LNCAP (cell line): ENCODE measurements around the gene RCAN2.

Experiments used
- TF ChIP-seq, protein P1 (sequence below): fragments of 450-650 bp; IDR thresholded peaks from 2 replicates; pipeline ENCODE4 v1.5.1; 2017; ENCODE audit warnings: mild to moderate bottlenecking

RCAN2 gene

DNA sequence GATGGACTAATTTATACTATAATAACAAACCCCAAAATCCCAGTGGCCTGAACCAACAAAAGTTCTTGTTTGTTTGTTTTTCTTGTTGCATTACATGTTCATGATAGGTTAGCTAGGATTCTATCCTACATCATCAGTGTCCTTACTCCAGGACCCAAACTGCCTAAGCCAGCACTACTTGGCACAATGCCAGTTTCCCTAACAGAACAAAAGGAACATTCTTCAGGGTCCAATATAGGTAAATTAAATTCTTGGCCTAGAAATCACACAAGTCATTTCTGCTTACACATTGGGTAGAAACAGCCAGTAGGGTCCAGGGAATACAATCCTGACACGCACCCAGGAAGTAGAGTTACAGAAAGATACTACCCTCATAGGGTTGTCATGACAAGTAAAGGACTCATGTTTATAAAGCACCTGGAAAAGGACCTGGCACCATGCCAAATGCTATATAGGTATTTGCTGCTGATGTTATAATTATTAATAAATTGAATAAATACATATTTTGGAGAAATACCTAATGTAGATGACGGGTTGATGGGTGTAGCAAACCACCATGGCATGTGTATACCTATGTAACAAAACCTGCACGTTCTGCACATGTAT lies 38.8 kb downstream of the RCAN2 start:
- TF ChIP-seq, protein P1, sequence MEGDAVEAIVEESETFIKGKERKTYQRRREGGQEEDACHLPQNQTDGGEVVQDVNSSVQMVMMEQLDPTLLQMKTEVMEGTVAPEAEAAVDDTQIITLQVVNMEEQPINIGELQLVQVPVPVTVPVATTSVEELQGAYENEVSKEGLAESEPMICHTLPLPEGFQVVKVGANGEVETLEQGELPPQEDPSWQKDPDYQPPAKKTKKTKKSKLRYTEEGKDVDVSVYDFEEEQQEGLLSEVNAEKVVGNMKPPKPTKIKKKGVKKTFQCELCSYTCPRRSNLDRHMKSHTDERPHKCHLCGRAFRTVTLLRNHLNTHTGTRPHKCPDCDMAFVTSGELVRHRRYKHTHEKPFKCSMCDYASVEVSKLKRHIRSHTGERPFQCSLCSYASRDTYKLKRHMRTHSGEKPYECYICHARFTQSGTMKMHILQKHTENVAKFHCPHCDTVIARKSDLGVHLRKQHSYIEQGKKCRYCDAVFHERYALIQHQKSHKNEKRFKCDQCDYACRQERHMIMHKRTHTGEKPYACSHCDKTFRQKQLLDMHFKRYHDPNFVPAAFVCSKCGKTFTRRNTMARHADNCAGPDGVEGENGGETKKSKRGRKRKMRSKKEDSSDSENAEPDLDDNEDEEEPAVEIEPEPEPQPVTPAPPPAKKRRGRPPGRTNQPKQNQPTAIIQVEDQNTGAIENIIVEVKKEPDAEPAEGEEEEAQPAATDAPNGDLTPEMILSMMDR: no peak

DNA sequence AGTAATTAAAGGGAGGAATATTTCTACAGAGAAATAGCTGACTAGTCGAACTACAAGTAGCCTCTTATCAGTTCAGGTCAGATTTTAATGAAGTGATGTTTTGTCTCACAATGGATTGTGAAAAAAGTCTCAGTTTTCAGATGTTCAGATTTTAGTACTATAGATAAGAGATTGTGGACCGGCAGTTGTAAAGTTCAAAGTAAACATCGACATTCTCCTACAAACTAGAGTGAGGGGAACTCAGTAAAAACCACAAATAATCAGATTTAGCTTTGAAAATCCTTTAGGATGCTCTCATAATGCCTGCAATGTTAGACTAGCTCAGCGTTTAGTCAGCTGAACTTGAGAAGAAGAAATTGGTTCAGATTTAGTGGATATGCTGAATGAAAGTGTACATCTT lies 39.9 kb downstream of the RCAN2 start:
- TF ChIP-seq, protein P1: no peak

GRCh38 chr6:46444772-46445454 lies 46.3 kb downstream of the RCAN2 start:
- TF ChIP-seq, protein P1: no peak

- TF ChIP-seq, protein P1: no peak
These were observed 47.6 kb downstream of the RCAN2 start for GRCh38 chr6:46443623-46444022.

DNA sequence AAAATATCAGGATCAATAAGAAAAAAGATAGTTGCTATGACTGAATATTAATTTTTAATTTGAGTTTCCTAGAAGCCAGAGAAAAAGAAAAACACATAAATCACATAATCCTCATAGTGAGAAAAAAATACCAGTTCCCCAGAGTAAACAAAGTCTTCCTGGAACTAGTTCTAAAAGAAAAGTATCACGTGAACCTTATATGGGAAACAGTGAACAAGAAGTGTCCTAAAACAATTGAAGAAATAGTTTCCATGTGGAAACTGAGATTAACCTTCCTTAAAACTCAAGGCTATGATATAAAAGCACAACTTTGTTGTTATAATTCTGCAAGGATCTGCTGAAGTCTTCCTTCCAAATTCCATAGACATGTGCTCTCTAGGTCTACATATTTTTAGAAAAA lies 50.6 kb downstream of the RCAN2 start:
- TF ChIP-seq, protein P1: no peak

DNA sequence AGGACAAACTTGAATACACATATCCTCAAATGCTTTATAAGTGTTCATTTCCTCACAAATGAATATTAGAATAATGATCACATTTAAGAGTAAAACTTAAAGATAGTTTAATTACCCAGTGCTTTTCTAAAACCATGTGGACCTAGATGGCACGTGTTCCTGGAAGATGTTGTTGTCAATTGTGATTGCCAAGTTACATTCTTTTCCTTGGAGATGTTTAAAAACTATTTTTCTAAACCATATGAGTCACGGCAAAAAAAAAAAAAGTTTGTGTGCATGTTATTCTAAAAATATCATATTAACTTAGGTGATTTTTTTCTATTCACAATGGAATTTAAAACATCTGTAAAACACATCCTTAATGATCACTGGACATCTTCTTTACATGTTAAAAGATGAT lies 51.1 kb downstream of the RCAN2 start:
- TF ChIP-seq, protein P1: no peak

DNA sequence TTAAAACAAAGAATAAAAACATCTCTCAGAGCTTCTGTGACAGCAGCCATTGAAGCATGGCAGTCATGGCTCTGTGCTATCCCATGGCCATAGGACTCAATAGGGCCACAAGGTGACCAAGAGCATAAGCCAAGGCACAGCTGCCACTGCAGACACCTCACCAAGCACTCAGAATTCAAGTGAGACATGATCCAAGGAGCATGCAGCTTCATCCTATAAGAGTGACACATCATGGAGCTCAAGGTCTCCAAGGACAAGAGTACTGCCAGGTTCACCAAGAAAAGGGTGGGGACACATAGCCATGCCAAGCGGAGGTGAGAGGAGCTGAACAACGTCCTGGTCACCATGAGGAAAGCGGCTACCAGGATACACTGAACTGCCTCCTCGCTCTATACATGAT lies 53.0 kb downstream of the RCAN2 start:
- TF ChIP-seq, protein P1: no peak
